ENCODE measurements around the gene TM9SF3. TPM values are rescaled to one million over a fixed set of nuclear protein-coding genes. Genes with fewer than 3 reads are reported as not detected.

TM9SF3 gene
- total RNA-seq, 6 donors from 2014 or later: 30.4 to 112 (median 80.8) TPM

DNA sequence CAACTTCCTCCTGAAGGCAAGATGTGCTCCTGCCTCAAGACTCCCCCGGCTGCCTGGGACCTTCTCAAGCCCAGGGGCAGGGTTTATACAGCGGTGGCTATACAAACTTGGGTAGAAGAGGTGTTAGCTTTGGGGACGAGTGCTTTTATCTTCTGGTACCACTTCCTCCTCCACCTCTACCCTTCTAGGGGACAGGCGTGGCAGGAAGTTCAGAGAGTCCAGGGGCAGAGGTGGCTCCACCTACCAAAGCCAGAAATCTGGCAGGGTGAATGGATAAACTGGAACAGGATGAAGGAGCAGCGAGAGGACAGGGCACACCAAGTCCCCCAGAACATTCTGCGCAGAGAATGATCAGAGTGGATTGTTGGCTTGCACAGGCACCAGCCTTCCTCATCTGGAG, 24.0 kb upstream of the TM9SF3 start:
- H3K36me3 ChIP-seq: peaks cover 0 to 14% (median 4%) of the 10 kb centered on the region in 4 donors
- no peaks in the 10 kb centered on the region for H3K4me1 ChIP-seq
- H3K4me3 ChIP-seq: no peak overlapping the region
- no peaks in the 10 kb centered on the region for H3K27me3 ChIP-seq
- 58 to 66% methylated on average over 6 of the region's 6 CpGs for WGBS, 2 donors
- DNase-seq: no peak
- H3K27ac ChIP-seq: no peak overlapping the region
- no peaks in the 10 kb centered on the region for H3K9me3 ChIP-seq
- ATAC-seq (ENCODE audit: low FRiP score in 2 of 2): no peak
- TF ChIP-seq, protein P1, sequence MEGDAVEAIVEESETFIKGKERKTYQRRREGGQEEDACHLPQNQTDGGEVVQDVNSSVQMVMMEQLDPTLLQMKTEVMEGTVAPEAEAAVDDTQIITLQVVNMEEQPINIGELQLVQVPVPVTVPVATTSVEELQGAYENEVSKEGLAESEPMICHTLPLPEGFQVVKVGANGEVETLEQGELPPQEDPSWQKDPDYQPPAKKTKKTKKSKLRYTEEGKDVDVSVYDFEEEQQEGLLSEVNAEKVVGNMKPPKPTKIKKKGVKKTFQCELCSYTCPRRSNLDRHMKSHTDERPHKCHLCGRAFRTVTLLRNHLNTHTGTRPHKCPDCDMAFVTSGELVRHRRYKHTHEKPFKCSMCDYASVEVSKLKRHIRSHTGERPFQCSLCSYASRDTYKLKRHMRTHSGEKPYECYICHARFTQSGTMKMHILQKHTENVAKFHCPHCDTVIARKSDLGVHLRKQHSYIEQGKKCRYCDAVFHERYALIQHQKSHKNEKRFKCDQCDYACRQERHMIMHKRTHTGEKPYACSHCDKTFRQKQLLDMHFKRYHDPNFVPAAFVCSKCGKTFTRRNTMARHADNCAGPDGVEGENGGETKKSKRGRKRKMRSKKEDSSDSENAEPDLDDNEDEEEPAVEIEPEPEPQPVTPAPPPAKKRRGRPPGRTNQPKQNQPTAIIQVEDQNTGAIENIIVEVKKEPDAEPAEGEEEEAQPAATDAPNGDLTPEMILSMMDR (IDR thresholded peaks at IDR 0.05): no peak
- no peak for TF ChIP-seq EP300 (IDR thresholded peaks at IDR 0.05)

DNA sequence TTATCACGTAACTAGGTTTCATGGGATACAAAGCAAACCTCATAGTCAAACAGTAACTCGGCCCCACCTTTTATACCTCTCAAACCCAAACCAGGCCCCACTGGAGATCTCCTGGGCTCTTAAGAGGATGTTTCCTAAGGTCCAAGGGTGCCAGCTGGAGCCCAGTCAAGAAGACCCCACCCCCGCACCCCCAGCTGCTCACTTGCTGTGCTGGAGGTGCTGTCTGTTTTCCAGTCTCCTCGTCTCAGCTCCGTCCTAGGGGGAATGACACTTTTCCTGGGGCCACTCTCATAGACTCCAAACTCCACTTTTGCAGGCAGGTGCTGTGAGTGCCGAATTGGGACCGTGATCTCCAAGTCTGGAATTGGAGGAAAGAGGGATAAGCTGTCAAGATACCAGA, 22.7 kb upstream of the TM9SF3 start:
- no peak for ATAC-seq (ENCODE audit: low FRiP score in 2 of 2)

DNA sequence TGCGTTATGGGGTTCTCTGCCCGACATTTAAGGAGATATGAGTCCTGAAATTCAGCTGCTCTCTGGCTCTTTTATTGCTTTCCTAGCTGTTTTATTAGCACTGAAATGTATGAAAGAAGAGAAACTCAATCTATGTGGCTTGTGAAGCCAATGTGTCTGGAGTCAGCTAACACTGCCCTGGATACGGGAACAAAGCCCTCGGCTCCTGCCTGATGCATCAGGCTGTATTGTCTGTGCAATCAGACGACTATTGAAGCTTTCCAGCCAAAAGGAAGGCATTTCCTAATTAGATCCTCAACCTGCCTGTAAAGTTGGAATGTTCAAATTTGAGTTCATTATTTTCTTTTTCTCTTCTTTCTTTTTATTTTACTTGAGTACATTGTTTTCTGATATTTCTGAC, 22.0 kb upstream of the TM9SF3 start:
- H3K27ac ChIP-seq: no peak overlapping the region
- DNase-seq (no peak), ATAC-seq (ENCODE audit: low FRiP score in 2 of 2) (no peak)
- peaks cover 0 to 7% (median 4%) of the 10 kb centered on the region in 4 donors for H3K36me3 ChIP-seq
- no peaks in the 10 kb centered on the region for H3K9me3 ChIP-seq
- 81 to 90% methylated on average over 5 of the region's 5 CpGs for WGBS, 2 donors
- H3K4me1 ChIP-seq: no peaks in the 10 kb centered on the region
- H3K27me3 ChIP-seq: no peaks in the 10 kb centered on the region
- TF ChIP-seq, protein P1 (IDR thresholded peaks at IDR 0.05): no peak
- no peak for TF ChIP-seq EP300 (IDR thresholded peaks at IDR 0.05)
- TF ChIP-seq POLR2AphosphoS5 (IDR thresholded peaks at IDR 0.05): no peak
- no peak for TF ChIP-seq POLR2A (IDR thresholded peaks at IDR 0.05)
- no peak overlapping the region for H3K4me3 ChIP-seq

More for the DNA sequence above, 22.7 kb upstream of the TM9SF3 start:
- Histone ChIP-seq H3K9me3 (no peaks in the 10 kb centered on the region), H3K4me3 (no peak overlapping the region), H3K27me3 (no peaks in the 10 kb centered on the region), H3K36me3 (peaks cover 0 to 7% (median 4%) of the 10 kb centered on the region in 4 donors), H3K27ac (no peak overlapping the region), H3K4me1 (no peaks in the 10 kb centered on the region)
- WGBS, 2 donors: 76 to 89% methylated on average over 7 of the region's 7 CpGs
- TF ChIP-seq EP300 (IDR thresholded peaks at IDR 0.05): no peak
- TF ChIP-seq, protein P1 (IDR thresholded peaks at IDR 0.05): no peak
- DNase-seq: no peak

DNA sequence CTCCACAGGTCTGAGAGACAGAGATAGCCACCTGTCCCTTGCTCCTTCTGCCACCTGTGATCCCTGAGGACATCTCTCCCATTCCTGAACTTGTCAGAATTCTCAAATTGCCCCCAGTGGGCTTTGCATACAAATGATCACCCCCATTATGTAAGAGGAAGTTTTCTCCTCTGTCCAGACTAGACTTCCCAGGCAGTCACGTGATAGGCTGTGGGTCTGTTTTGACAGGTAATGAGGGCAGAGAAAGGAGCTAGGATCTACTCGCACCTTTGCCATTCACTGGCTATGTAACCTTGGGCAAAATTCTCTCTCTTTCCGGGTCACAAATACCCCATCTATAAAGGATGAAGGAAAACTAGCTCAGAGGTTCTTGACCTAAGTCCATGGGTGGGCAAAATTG, 21.4 kb upstream of the TM9SF3 start:
- DNase-seq: no peak
- H3K36me3 ChIP-seq: peaks cover 0 to 7% (median 4%) of the 10 kb centered on the region in 4 donors
- H3K9me3 ChIP-seq: no peaks in the 10 kb centered on the region
- H3K27me3 ChIP-seq: no peaks in the 10 kb centered on the region
- TF ChIP-seq POLR2AphosphoS5 (IDR thresholded peaks at IDR 0.05) (no peak), POLR2A (IDR thresholded peaks at IDR 0.05) (no peak), EP300 (IDR thresholded peaks at IDR 0.05) (no peak)
- TF ChIP-seq, protein P1 (IDR thresholded peaks at IDR 0.05): no peak
- H3K4me3 ChIP-seq: no peak overlapping the region
- 81 to 92% methylated on average over 3 of the region's 3 CpGs for WGBS, 2 donors
- no peaks in the 10 kb centered on the region for H3K4me1 ChIP-seq
- ATAC-seq (ENCODE audit: low FRiP score in 2 of 2): no peak
- no peak overlapping the region for H3K27ac ChIP-seq

DNA sequence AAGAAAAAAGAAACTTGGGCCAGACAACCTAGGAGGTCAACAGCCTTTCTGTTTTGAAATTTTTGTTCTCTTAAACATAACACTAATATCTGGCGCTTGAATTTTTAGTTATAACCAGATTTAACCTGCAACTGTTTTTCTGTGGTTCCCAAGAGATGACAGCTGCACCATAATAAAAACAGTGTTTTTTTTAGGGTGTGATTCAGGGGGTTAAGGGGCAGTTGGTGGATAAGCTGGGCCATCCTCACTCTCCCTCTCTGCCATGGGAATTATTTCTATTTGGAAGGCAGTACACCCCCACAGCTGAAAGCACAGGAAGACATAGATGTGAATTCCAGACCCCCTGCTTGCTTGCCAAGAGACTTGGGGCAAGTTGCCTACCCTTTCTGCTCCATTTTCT, 20.1 kb upstream of the TM9SF3 start:
- Histone ChIP-seq H3K36me3 (peaks cover 0 to 7% (median 4%) of the 10 kb centered on the region in 4 donors), H3K4me1 (no peaks in the 10 kb centered on the region), H3K27ac (no peak overlapping the region), H3K27me3 (no peaks in the 10 kb centered on the region), H3K4me3 (no peak overlapping the region), H3K9me3 (no peaks in the 10 kb centered on the region)
- WGBS, 2 donors: 85 to 89% methylated on average over 1 of the region's 1 CpG
- DNase-seq (no peak), ATAC-seq (ENCODE audit: low FRiP score in 2 of 2) (no peak)
- TF ChIP-seq POLR2AphosphoS5 (IDR thresholded peaks at IDR 0.05): no peak
- TF ChIP-seq POLR2A (IDR thresholded peaks at IDR 0.05): no peak
- TF ChIP-seq EP300 (IDR thresholded peaks at IDR 0.05): no peak
- TF ChIP-seq, protein P1 (IDR thresholded peaks at IDR 0.05): no peak
